Calu3 (cell line): ENCODE measurements around the gene CRABP2. TPM values are rescaled to one million over a fixed set of nuclear protein-coding genes. Genes with fewer than 3 reads are reported as not detected.
A peak's percentile ranks its signal among the peaks of the same experiment; 100 is the strongest.

Experiments
- BruUV-seq: library from RNA; stranded (reverse); fragments of 400-500 nt; replicated peaks from 2 replicates; lab custom pipeline; 2021; lab: Mats Ljungman, UMichigan
- CTCF ChIA-PET: fragments of 300-600 bp; sonication (Branson Sonifier 250); formaldehyde crosslinking; loops from one replicate; lab custom pipeline; 2022; ENCODE audit warnings: antibody characterized with exemption; lab: Charles Lee
- DNase-seq: peaks from one replicate; pipeline ENCODE4 v3.0.0; 2022
- H3K27ac Mint-ChIP-seq: one replicate; pipeline ENCODE4 v1.8.0; 2022; ENCODE audit warnings: mixed read lengths; ENCODE audit not compliant: unreplicated experiment
- H3K27me3 Mint-ChIP-seq: one replicate; pipeline ENCODE4 v1.8.0; 2022; ENCODE audit warnings: mixed read lengths; ENCODE audit not compliant: unreplicated experiment
- H3K36me3 Mint-ChIP-seq: one replicate; pipeline ENCODE4 v1.8.0; 2022; ENCODE audit warnings: mild to moderate bottlenecking, moderate library complexity, mixed read lengths; ENCODE audit not compliant: insufficient read depth, unreplicated experiment
- H3K4me1 Mint-ChIP-seq: one replicate; pipeline ENCODE4 v1.8.0; 2022; ENCODE audit warnings: mild to moderate bottlenecking, low read depth, mixed read lengths; ENCODE audit not compliant: unreplicated experiment
- H3K4me3 Mint-ChIP-seq: one replicate; pipeline ENCODE4 v1.8.0; 2022; ENCODE audit warnings: mild to moderate bottlenecking, low read depth, moderate library complexity, mixed read lengths; ENCODE audit not compliant: unreplicated experiment
- H3K9me3 Mint-ChIP-seq: one replicate; pipeline ENCODE4 v1.8.0; 2022; ENCODE audit warnings: low read depth, mixed read lengths; ENCODE audit not compliant: unreplicated experiment
- intact Hi-C: fragments of 100-400 bp; cut with micrococcal nuclease; formaldehyde crosslinking; loops from one replicate; pipeline ENCODE4 v1.10.0; 2022; ENCODE audit not compliant: unreplicated experiment
- total RNA-seq: library from RNA; stranded (reverse); gene quantifications from 2 replicates; pipeline ENCODE4 v1.2.3, GENCODE V29; 2022
- TF ChIP-seq, protein P1 (sequence below): fragments of 200-600 bp; IDR thresholded peaks from one replicate; pipeline ENCODE4 v1.8.0; 2022; ENCODE audit warnings: antibody characterized with exemption; ENCODE audit not compliant: unreplicated experiment

CRABP2 gene
- total RNA-seq, 1 experiment from 2014 or later, result 17.6 TPM

DNA sequence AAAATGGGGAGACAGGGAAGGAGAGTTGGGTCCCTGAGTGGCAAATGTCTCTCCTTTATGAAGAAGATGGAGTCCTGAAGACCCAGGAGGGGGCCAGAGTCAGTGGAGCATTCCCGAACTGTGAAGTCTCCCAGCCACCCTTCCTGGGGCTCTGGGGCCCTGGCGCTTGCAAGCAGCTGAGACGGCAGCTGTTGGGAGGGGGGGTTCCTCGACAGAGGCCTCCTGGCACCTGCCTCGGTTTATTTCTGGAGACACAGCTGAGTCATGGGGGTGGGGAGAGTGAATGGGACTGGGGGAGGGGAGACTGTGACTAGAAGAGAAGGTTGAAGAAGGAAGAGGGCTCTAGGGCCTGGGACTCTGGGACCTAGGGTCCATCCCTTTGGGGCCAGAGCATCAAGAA lies 42.2 kb downstream of the CRABP2 start:
- intact Hi-C loops, result no loop called here
- peaks cover 81% of the 10 kb centered on the region for H3K4me1 Mint-ChIP-seq
- BruUV-seq, result no TSS peak
- no peak for DNase-seq
- peaks cover 34% of the 10 kb centered on the region for H3K36me3 Mint-ChIP-seq
- CTCF ChIA-PET, result no interaction called here
- H3K4me3 Mint-ChIP-seq, result no peak overlapping the region
- no peaks in the 10 kb centered on the region for H3K9me3 Mint-ChIP-seq
- TF ChIP-seq, protein P1, sequence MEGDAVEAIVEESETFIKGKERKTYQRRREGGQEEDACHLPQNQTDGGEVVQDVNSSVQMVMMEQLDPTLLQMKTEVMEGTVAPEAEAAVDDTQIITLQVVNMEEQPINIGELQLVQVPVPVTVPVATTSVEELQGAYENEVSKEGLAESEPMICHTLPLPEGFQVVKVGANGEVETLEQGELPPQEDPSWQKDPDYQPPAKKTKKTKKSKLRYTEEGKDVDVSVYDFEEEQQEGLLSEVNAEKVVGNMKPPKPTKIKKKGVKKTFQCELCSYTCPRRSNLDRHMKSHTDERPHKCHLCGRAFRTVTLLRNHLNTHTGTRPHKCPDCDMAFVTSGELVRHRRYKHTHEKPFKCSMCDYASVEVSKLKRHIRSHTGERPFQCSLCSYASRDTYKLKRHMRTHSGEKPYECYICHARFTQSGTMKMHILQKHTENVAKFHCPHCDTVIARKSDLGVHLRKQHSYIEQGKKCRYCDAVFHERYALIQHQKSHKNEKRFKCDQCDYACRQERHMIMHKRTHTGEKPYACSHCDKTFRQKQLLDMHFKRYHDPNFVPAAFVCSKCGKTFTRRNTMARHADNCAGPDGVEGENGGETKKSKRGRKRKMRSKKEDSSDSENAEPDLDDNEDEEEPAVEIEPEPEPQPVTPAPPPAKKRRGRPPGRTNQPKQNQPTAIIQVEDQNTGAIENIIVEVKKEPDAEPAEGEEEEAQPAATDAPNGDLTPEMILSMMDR, result no peak
- H3K27ac Mint-ChIP-seq, result peak overlapping the region; percentile 2
- no peaks in the 10 kb centered on the region for H3K27me3 Mint-ChIP-seq

DNA sequence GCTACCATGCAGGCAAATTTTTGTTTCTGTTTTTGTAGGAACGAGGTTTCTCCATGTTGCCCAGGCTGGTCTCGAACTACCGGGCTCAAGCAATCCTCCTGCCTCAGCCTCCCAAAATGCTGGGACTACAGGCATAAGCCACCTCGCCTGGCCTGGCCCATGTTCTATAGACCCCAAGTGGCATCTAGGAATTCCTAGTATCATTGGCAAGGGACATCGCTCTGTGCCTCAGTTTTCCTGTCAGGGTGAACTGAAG lies 42.7 kb downstream of the CRABP2 start:
- Mint-ChIP-seq H3K27ac (peak overlapping the region; percentile 2), H3K27me3 (no peaks in the 10 kb centered on the region), H3K9me3 (no peaks in the 10 kb centered on the region), H3K4me3 (no peak overlapping the region), H3K36me3 (peaks cover 38% of the 10 kb centered on the region), H3K4me1 (peaks cover 81% of the 10 kb centered on the region)
- TF ChIP-seq, protein P1, result no peak
- BruUV-seq, result no TSS peak
- DNase-seq, result no peak
- intact Hi-C loops, result no loop called here
- CTCF ChIA-PET, result interaction anchor here (3.7 kb wide), 1 partner anchor 14 kb away, joined by 45 read pairs; the partner anchor contains the start of gene NES

DNA sequence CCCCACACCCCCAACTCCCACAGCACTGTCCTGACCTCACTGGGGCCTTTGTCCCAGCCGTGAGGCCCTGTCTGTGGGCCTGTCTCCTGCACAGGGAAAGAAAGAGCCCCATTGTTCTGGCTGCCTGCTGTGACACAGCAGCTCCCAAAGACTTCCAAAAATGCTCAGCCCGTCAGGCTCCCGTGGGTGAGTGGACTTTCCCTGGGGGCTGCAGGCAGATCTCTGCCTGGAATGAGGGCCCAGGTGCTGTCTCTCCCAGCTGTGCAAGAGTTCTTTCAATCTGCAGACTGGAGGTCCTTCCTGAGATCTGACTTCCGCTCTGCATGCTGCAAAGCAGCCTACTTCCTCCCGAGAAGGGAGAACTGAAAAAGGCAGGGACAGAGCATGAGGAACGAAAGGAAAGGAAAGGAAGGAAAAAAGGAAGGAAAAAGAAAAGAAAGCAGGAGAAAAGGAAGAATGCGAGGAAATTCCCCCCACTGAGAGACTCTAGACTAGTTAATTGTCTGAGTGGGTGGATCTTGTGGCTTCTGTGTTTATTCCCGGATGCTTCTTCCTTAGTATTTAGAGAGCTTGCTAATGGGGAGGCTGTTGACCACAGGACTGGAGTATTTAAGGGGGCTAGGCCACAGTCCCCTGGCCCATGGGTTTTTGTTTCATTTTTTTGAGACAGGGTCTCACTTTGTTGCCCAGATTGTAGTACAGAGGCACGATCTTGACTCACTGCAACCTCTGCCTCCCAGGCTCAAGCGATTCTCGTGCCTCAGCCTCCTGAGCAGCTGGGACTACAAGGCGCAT lies 43.2 kb downstream of the CRABP2 start:
- CTCF ChIA-PET, result interaction anchor here (1.0 to 3.7 kb wide), 7 partner anchors 13 to 66 kb away, joined by 3 to 45 read pairs (median 13); partner anchors contain the start of genes ISG20L2, METTL25B and NES
- peak; percentile 67 for DNase-seq
- TF ChIP-seq, protein P1, result no peak
- Mint-ChIP-seq H3K27me3 (no peaks in the 10 kb centered on the region), H3K4me3 (peak overlapping the region; percentile 87), H3K4me1 (peaks cover 86% of the 10 kb centered on the region), H3K27ac (peak overlapping the region; percentile 88), H3K9me3 (no peaks in the 10 kb centered on the region), H3K36me3 (peaks cover 43% of the 10 kb centered on the region)
- no TSS peak for BruUV-seq
- intact Hi-C loops, result no loop called here

DNA sequence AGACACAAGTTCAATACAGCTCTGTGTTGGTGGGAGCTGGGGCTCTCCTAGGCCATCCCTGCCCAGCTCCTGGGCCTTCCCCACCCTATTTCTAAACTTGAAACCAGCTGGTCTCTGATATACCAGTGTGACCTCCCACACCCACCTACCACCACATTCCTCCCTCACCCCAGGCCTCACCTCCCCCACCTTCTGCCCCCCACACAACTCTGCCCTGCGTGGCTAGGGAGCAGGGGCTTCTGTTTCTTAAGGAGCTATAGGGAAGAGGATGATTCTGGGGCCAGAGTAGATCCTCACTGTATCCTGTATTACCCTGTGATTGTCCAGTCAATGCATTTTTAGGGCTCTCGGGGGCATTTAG lies 44.7 kb downstream of the CRABP2 start:
- H3K27me3 Mint-ChIP-seq, result no peaks in the 10 kb centered on the region
- TF ChIP-seq, protein P1, result no peak
- H3K9me3 Mint-ChIP-seq, result no peaks in the 10 kb centered on the region
- H3K36me3 Mint-ChIP-seq, result peaks cover 51% of the 10 kb centered on the region
- H3K27ac Mint-ChIP-seq, result peak overlapping the region; percentile 88
- peaks cover 77% of the 10 kb centered on the region for H3K4me1 Mint-ChIP-seq
- BruUV-seq, result TSS peak; percentile 88
- DNase-seq, result no peak
- H3K4me3 Mint-ChIP-seq, result peak overlapping the region; percentile 87
- CTCF ChIA-PET, result interaction anchor here (0.5 to 3.7 kb wide), 20 partner anchors 8 to 199 kb away, joined by 3 to 45 read pairs (median 4); partner anchors contain the start of genes CRABP2, HAPLN2, MEF2D and METTL25B
- intact Hi-C loops, result loop anchor here (1.0 kb wide), 1 partner anchor 18 kb away; no protein-coding TSS in a partner anchor
